Measurements from ENCODE around the gene HSPB2.

HSPB2 gene

GRCh38 chr11:111937844-111938243, 25.3 kb downstream of the HSPB2 start:
- no peak for TF ChIP-seq L3MBTL2 (conservative IDR thresholded peaks at IDR 0.05)
- TF ChIP-seq HDGF (IDR thresholded peaks at IDR 0.05; ENCODE audit: borderline replicate concordance), result no peak
- TF ChIP-seq CTBP1 (IDR thresholded peaks at IDR 0.05; ENCODE audit: borderline replicate concordance), result no peak
- no peak for TF ChIP-seq NFRKB (IDR thresholded peaks at IDR 0.05)
- no peak for TF ChIP-seq TARDBP (IDR thresholded peaks at IDR 0.05)
- TF ChIP-seq FOXA1 (IDR thresholded peaks at IDR 0.05), result no peak
- POLR2A ChIA-PET, result interaction anchor here (0.6 to 2.6 kb wide), 6 partner anchors 11 to 127 kb away, joined by 3 to 14 read pairs (median 7); partner anchors contain the start of gene DLAT
- CTCF ChIA-PET, result interaction anchor here (0.6 to 0.7 kb wide), 3 partner anchors 16 to 1321 kb away, joined by 3 to 4 read pairs (median 3); no protein-coding TSS in a partner anchor
- DNase-seq (ENCODE audit: extremely low spot score), result no peak

- ChIA-PET POLR2A (interaction anchor here (0.5 to 2.6 kb wide), 6 partner anchors 12 to 148 kb away, joined by 3 to 11 read pairs (median 7); partner anchors contain the start of genes DLAT, SDHD and TIMM8B), CTCF (interaction anchor here (0.6 to 1.3 kb wide), 3 partner anchors 25 to 143 kb away, joined by 3 to 5 read pairs (median 4); no protein-coding TSS in a partner anchor)
- no peak for DNase-seq (ENCODE audit: extremely low spot score)
- no peak for TF ChIP-seq FOXA1 (IDR thresholded peaks at IDR 0.05)
- TF ChIP-seq TARDBP (IDR thresholded peaks at IDR 0.05), result no peak
- no peak for TF ChIP-seq NFRKB (IDR thresholded peaks at IDR 0.05)
- TF ChIP-seq SUZ12 (IDR thresholded peaks at IDR 0.05), result no peak
- TF ChIP-seq PKNOX1 (IDR thresholded peaks at IDR 0.05), result no peak
- TF ChIP-seq LEF1 (IDR thresholded peaks at IDR 0.05; ENCODE audit: borderline replicate concordance), result no peak
- TF ChIP-seq CTBP1 (IDR thresholded peaks at IDR 0.05; ENCODE audit: borderline replicate concordance), result no peak
- no peak for TF ChIP-seq ARNT (IDR thresholded peaks at IDR 0.05)
- no peak for TF ChIP-seq BHLHE40 (IDR thresholded peaks at IDR 0.05; ENCODE audit: borderline replicate concordance)
Observed at GRCh38 chr11:111938687-111939160, 26.2 kb downstream of the HSPB2 start.

- CTCF ChIA-PET, result no interaction called here
- no peak for DNase-seq (ENCODE audit: extremely low spot score)
- POLR2A ChIA-PET, result interaction anchor here (1.6 to 2.0 kb wide), 2 partner anchors 14 to 146 kb away, joined by 4 to 9 read pairs; partner anchors contain the start of genes SDHD and TIMM8B
- TF ChIP-seq TARDBP (IDR thresholded peaks at IDR 0.05), result no peak
- no peak for TF ChIP-seq FOXA1 (IDR thresholded peaks at IDR 0.05)
- TF ChIP-seq PKNOX1 (IDR thresholded peaks at IDR 0.05), result no peak
- no peak for TF ChIP-seq CTBP1 (IDR thresholded peaks at IDR 0.05; ENCODE audit: borderline replicate concordance)
- TF ChIP-seq FOXM1 (IDR thresholded peaks at IDR 0.05; ENCODE audit: borderline replicate concordance), result no peak
- no peak for TF ChIP-seq ELF4 (IDR thresholded peaks at IDR 0.05)
- no peak for TF ChIP-seq SP1 (IDR thresholded peaks at IDR 0.05)
- TF ChIP-seq ARNT (IDR thresholded peaks at IDR 0.05), result no peak
- no peak for TF ChIP-seq ZNF384 (IDR thresholded peaks at IDR 0.05)
- TF ChIP-seq HDGF (IDR thresholded peaks at IDR 0.05; ENCODE audit: borderline replicate concordance), result no peak
Observed at GRCh38 chr11:111939836-111940604, 27.5 kb downstream of the HSPB2 start.

GRCh38 chr11:111941963-111942362, 29.4 kb downstream of the HSPB2 start:
- POLR2A ChIA-PET, result interaction anchor here (2.2 kb wide), 1 partner anchor 15 kb away, joined by 9 read pairs; no protein-coding TSS in a partner anchor
- no peak for DNase-seq (ENCODE audit: extremely low spot score)
- CTCF ChIA-PET, result no interaction called here
- TF ChIP-seq CTBP1 (IDR thresholded peaks at IDR 0.05; ENCODE audit: borderline replicate concordance), result no peak
- no peak for TF ChIP-seq L3MBTL2 (conservative IDR thresholded peaks at IDR 0.05)
- no peak for TF ChIP-seq HDGF (IDR thresholded peaks at IDR 0.05; ENCODE audit: borderline replicate concordance)
- no peak for TF ChIP-seq NFRKB (IDR thresholded peaks at IDR 0.05)
- TF ChIP-seq SUZ12 (IDR thresholded peaks at IDR 0.05), result no peak

- TF ChIP-seq CTBP1 (IDR thresholded peaks at IDR 0.05; ENCODE audit: borderline replicate concordance), result no peak
- TF ChIP-seq LEF1 (IDR thresholded peaks at IDR 0.05; ENCODE audit: borderline replicate concordance), result no peak
- no peak for TF ChIP-seq HDGF (IDR thresholded peaks at IDR 0.05; ENCODE audit: borderline replicate concordance)
- no peak for TF ChIP-seq ZNF384 (IDR thresholded peaks at IDR 0.05)
- TF ChIP-seq L3MBTL2 (conservative IDR thresholded peaks at IDR 0.05), result no peak
- TF ChIP-seq NFRKB (IDR thresholded peaks at IDR 0.05), result no peak
- no peak for TF ChIP-seq FOXA1 (IDR thresholded peaks at IDR 0.05)
- no peak for TF ChIP-seq PKNOX1 (IDR thresholded peaks at IDR 0.05)
- TF ChIP-seq FOXM1 (IDR thresholded peaks at IDR 0.05; ENCODE audit: borderline replicate concordance), result no peak
- no peak for TF ChIP-seq ARNT (IDR thresholded peaks at IDR 0.05)
- DNase-seq (ENCODE audit: extremely low spot score), result no peak
- ChIA-PET POLR2A (interaction anchor here (2.2 kb wide), 1 partner anchor 16 kb away, joined by 9 read pairs; no protein-coding TSS in a partner anchor), CTCF (interaction anchor here (0.6 to 0.8 kb wide), 2 partner anchors 11 kb away, joined by 3 read pairs; no protein-coding TSS in a partner anchor)
Observed at GRCh38 chr11:111942829-111943228, 30.3 kb downstream of the HSPB2 start.

- DNase-seq (ENCODE audit: extremely low spot score), result no peak
- no peak for TF ChIP-seq SUZ12 (IDR thresholded peaks at IDR 0.05)
- no peak for TF ChIP-seq LEF1 (IDR thresholded peaks at IDR 0.05; ENCODE audit: borderline replicate concordance)
- TF ChIP-seq ELF4 (IDR thresholded peaks at IDR 0.05), result no peak
- TF ChIP-seq NFRKB (IDR thresholded peaks at IDR 0.05), result no peak
- no peak for TF ChIP-seq HDGF (IDR thresholded peaks at IDR 0.05; ENCODE audit: borderline replicate concordance)
- no peak for TF ChIP-seq SP1 (IDR thresholded peaks at IDR 0.05)
- TF ChIP-seq FOXK2 (IDR thresholded peaks at IDR 0.05), result no peak
- no peak for TF ChIP-seq BHLHE40 (IDR thresholded peaks at IDR 0.05; ENCODE audit: borderline replicate concordance)
- no peak for TF ChIP-seq TARDBP (IDR thresholded peaks at IDR 0.05)
- no peak for TF ChIP-seq ZNF384 (IDR thresholded peaks at IDR 0.05)
- TF ChIP-seq PKNOX1 (IDR thresholded peaks at IDR 0.05), result no peak
- no peak for TF ChIP-seq FOXM1 (IDR thresholded peaks at IDR 0.05; ENCODE audit: borderline replicate concordance)
- TF ChIP-seq L3MBTL2 (conservative IDR thresholded peaks at IDR 0.05), result no peak
- no peak for TF ChIP-seq CTBP1 (IDR thresholded peaks at IDR 0.05; ENCODE audit: borderline replicate concordance)
- TF ChIP-seq FOXA1 (IDR thresholded peaks at IDR 0.05), result no peak
- no peak for TF ChIP-seq ARNT (IDR thresholded peaks at IDR 0.05)
- POLR2A ChIA-PET, result no interaction called here
- CTCF ChIA-PET, result interaction anchor here (0.6 to 1.2 kb wide), 3 partner anchors 8 to 277 kb away, joined by 3 to 4 read pairs (median 3); no protein-coding TSS in a partner anchor
Observed at GRCh38 chr11:111944139-111944538, 31.6 kb downstream of the HSPB2 start.

All from HEK293T (cell line).